ENCODE results near the gene MYH9.

The MYH9 gene

DNA sequence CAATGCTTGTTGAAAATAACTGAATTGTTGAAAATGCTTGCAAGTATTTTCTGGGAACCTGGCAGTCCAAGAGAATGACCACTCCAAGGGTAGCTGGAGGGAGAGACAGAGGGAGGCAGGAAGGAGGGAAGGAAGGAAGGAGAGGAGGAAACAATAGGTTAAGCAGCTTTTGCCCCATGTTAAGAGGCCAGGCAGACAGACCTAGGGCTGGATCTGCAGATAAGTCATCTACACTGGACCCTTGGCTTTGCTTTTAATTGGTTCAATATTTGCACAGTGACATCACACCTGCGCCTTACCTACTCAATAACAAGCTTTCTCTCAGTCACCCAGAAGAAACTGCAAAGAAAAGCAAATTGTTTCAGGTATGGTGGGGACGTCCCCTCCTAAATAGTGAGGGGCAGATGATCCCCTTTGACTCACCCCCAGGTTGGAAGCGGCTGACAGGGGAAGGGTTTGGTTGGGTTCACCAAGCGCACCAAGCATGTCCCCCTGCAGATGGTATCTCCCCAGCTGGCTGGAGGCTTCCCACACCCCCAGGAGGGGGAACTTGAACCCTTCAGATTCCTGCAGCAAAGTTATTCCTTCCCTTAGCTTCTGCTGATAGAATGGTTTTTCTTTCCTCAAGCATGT lies 24.3 kb downstream of the MYH9 start:
- Histone ChIP-seq H3K4me3 (ENCODE audit: severe bottlenecking) (no peak overlapping the region), H3K27ac (ENCODE audit: poor library complexity, severe bottlenecking) (peak overlapping the region; percentile 96), H3K36me3 (ENCODE audit: low read depth) (peaks cover 88% of the 10 kb centered on the region), H3K4me1 (ENCODE audit: insufficient read depth, poor library complexity, severe bottlenecking) (peaks cover 98% of the 10 kb centered on the region), H3K27me3 (ENCODE audit: insufficient read depth, poor library complexity, severe bottlenecking) (no peaks in the 10 kb centered on the region), H3K9me3 (ENCODE audit: severe bottlenecking) (no peaks in the 10 kb centered on the region)
- ATAC-seq (ENCODE audit: low read depth) (no peak), DNase-seq (ENCODE audit: low spot score) (no peak)
- TF ChIP-seq, protein P1, sequence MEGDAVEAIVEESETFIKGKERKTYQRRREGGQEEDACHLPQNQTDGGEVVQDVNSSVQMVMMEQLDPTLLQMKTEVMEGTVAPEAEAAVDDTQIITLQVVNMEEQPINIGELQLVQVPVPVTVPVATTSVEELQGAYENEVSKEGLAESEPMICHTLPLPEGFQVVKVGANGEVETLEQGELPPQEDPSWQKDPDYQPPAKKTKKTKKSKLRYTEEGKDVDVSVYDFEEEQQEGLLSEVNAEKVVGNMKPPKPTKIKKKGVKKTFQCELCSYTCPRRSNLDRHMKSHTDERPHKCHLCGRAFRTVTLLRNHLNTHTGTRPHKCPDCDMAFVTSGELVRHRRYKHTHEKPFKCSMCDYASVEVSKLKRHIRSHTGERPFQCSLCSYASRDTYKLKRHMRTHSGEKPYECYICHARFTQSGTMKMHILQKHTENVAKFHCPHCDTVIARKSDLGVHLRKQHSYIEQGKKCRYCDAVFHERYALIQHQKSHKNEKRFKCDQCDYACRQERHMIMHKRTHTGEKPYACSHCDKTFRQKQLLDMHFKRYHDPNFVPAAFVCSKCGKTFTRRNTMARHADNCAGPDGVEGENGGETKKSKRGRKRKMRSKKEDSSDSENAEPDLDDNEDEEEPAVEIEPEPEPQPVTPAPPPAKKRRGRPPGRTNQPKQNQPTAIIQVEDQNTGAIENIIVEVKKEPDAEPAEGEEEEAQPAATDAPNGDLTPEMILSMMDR (IDR thresholded peaks at IDR 0.05; ENCODE audit: poor library complexity, severe bottlenecking): no peak

DNA sequence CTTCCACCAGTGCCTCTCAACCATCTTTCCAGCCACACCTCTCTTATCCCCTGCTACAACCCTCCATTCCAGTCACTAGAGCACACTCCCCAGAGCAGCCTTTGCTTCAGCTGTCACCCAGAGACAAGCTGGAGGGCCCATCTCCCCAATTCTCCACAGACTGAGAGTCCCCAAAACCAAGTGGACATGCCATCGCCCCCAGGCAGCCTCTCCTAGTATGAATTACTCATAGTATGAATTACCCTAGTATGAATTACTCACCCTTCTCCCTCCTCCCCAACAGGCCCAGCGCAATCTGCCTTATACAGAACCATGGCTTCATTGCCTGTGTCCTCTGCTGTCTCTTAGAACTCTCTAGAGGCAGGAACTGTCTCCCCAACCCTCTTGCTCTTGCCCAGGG lies 24.8 kb downstream of the MYH9 start:
- Histone ChIP-seq H3K27ac (ENCODE audit: poor library complexity, severe bottlenecking) (peak overlapping the region; percentile 96), H3K36me3 (ENCODE audit: low read depth) (peaks cover 88% of the 10 kb centered on the region), H3K9me3 (ENCODE audit: severe bottlenecking) (no peaks in the 10 kb centered on the region), H3K27me3 (ENCODE audit: insufficient read depth, poor library complexity, severe bottlenecking) (no peaks in the 10 kb centered on the region), H3K4me1 (ENCODE audit: insufficient read depth, poor library complexity, severe bottlenecking) (peaks cover 98% of the 10 kb centered on the region), H3K4me3 (ENCODE audit: severe bottlenecking) (no peak overlapping the region)
- ATAC-seq (ENCODE audit: low read depth): peak; percentile 26
- TF ChIP-seq, protein P1 (IDR thresholded peaks at IDR 0.05; ENCODE audit: poor library complexity, severe bottlenecking): no peak
- DNase-seq (ENCODE audit: low spot score): no peak

DNA sequence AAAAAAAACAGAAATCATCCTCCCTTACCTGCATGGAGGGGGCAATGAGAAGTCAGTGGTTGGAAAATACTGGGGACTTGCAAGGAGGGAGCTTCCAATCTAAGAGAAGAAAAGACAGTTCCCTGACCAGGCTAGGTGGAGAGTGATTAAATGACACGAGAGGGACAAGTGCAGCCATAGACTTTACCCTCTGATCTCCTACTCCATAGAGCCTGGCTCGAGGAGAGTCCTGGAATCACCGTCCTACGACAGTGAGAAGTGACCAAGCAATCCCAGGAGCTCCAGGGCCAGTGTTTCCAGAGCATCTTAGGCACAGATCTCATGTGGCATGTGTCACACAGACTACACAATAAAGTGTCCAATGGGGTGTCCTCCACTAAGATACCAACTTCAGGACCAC lies 25.7 kb downstream of the MYH9 start:
- Histone ChIP-seq H3K36me3 (ENCODE audit: low read depth) (peaks cover 88% of the 10 kb centered on the region), H3K27me3 (ENCODE audit: insufficient read depth, poor library complexity, severe bottlenecking) (no peaks in the 10 kb centered on the region), H3K4me1 (ENCODE audit: insufficient read depth, poor library complexity, severe bottlenecking) (peaks cover 98% of the 10 kb centered on the region), H3K9me3 (ENCODE audit: severe bottlenecking) (no peaks in the 10 kb centered on the region), H3K27ac (ENCODE audit: poor library complexity, severe bottlenecking) (peak overlapping the region; percentile 96), H3K4me3 (ENCODE audit: severe bottlenecking) (no peak overlapping the region)
- no peak for ATAC-seq (ENCODE audit: low read depth)
- TF ChIP-seq, protein P1 (IDR thresholded peaks at IDR 0.05; ENCODE audit: poor library complexity, severe bottlenecking): no peak
- DNase-seq (ENCODE audit: low spot score): no peak

DNA sequence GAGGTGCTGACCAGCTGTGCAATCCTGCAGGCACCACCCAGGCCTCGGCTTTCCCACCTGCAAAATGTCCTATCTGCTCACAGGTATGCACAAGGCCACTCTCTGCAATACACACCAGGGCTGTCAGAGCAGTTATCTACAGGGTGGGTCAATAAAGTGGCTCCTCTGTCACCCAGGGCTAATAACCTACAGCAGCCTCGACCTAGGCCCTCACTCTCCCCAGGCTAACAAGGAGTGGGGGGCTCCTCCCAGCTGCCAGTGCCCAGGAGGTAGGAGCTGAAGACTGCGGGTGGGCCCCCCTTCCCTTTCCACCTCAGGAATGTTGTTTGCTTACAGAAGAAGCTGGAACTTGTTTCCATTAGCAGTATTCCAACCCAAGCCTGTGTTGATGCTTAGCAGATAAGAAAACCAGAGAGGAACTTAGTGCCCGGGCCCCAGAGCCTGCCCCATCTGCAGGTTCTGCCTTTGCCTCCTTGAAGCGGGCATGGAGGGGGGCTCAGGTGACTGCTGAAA lies 26.8 kb downstream of the MYH9 start:
- Histone ChIP-seq H3K9me3 (ENCODE audit: severe bottlenecking) (no peaks in the 10 kb centered on the region), H3K27me3 (ENCODE audit: insufficient read depth, poor library complexity, severe bottlenecking) (no peaks in the 10 kb centered on the region), H3K36me3 (ENCODE audit: low read depth) (peaks cover 87% of the 10 kb centered on the region), H3K4me1 (ENCODE audit: insufficient read depth, poor library complexity, severe bottlenecking) (peaks cover 95% of the 10 kb centered on the region), H3K4me3 (ENCODE audit: severe bottlenecking) (no peak overlapping the region), H3K27ac (ENCODE audit: poor library complexity, severe bottlenecking) (peak overlapping the region; percentile 96)
- 0 out of 3 replicates have a peak, but pooled peaks have one; percentile 1 for ATAC-seq (ENCODE audit: low read depth)
- no peak for DNase-seq (ENCODE audit: low spot score)
- TF ChIP-seq, protein P1 (IDR thresholded peaks at IDR 0.05; ENCODE audit: poor library complexity, severe bottlenecking): no peak

DNA sequence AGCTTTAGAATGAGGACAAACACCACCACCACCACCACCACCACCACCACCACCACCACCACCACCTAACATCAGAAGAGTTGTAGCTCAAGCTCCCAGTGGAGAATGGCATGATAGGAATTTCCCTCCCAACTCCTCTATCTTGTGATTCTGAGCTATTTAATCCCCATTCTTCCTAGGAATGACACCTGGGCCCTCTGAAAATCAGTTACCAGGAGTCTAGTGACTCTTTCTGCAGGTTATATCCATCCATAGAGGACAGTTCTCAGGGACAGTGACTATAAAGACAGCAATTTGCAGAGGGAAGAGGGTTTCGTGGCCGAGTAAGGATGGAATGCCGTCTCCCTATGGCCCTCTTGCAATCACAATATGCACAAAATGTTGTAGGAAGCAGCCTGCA lies 27.8 kb downstream of the MYH9 start:
- no peak for DNase-seq (ENCODE audit: low spot score)
- Histone ChIP-seq H3K4me1 (ENCODE audit: insufficient read depth, poor library complexity, severe bottlenecking) (peaks cover 95% of the 10 kb centered on the region), H3K36me3 (ENCODE audit: low read depth) (peaks cover 92% of the 10 kb centered on the region), H3K9me3 (ENCODE audit: severe bottlenecking) (no peaks in the 10 kb centered on the region), H3K27ac (ENCODE audit: poor library complexity, severe bottlenecking) (peak overlapping the region; percentile 96), H3K4me3 (ENCODE audit: severe bottlenecking) (no peak overlapping the region), H3K27me3 (ENCODE audit: insufficient read depth, poor library complexity, severe bottlenecking) (no peaks in the 10 kb centered on the region)
- TF ChIP-seq, protein P1 (IDR thresholded peaks at IDR 0.05; ENCODE audit: poor library complexity, severe bottlenecking): no peak
- no peak for ATAC-seq (ENCODE audit: low read depth)
